Activated effector memory CD4-positive, alpha-beta T cell treated with Interleukin-2 at 50 U/mL for 16 hours (primary cell): ENCODE measurements around the gene CLINT1.

Experiments used
- DNase-seq: peaks from one replicate; pipeline ENCODE4 v3.0.0-alpha.2; 2020

Gene CLINT1

DNA sequence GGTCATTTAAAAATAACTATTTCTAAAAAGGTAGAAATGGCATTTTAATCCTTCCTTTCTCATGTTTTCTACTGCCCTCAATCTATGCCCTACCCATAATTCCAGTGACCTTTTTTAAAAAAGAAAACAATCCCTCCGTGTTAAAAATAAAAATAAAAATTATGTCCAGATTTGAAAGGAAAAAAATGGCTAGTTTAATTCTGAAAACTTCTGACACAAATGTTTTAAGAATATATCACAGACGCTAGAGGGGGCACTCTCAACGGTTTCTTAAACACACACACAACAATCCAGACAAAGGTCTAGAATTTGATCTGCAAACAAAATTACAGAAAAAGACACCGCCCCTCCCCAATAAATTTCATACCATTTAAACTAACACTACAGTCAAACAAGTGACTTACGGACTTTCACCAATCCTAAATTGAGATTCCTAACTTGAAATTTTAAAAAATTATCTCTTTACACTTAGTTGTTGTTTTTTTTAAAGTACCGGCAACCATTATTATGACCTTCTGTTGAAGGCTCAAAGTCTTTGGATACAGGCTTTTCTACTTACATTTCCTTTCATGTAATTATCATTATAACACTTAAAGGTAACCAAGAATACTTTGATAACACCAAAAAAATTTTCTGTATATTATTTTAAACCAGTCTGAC is 38.2 kb downstream of the CLINT1 start:
- no peak for DNase-seq

DNA sequence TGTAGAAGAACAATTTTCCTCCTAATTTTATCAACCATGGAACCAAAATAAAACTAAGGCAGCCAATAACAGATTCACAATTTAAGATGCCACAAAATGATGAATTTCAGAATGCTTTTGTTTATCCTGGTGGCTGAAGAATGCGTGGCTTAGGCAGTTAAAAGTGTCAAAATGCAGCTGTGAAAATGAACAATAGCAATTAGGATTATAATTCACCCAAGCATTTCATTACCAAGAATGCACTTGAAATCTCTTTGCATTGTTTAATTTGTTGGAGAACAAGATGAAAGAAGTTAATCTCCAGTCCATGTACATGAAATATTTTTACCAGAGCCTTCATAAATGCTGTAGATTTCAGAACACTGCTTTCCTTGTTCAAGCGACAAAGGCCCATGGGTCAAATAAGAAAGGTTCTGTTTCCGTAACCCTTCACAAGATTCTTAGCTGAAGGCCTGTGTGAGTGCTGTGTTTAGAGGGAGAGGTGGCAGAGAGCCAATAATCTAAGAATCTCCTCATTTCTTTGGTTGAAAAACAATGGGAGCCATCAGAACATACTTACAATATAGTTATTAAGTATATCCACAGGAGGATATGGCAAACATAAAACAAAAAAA is 39.3 kb downstream of the CLINT1 start:
- DNase-seq = no peak

DNA sequence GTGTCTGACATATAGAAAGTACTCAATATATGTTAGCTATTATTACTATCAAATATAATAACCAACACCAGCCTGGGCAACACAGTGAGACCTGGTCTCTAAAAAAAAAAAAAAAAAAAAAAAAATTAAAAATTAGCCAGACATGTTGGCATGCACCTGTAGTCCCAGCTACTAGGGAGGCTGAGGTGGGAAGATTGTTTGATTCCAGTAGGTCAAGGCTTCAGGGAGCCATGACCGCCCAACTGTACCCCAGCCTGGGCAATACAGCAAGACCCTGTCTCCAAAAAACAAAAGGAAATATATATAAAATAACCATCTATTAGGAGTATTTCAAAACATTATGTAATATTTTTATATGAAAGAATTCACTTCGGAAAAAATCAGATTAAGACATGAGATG is 40.6 kb downstream of the CLINT1 start:
- DNase-seq = no peak

DNA sequence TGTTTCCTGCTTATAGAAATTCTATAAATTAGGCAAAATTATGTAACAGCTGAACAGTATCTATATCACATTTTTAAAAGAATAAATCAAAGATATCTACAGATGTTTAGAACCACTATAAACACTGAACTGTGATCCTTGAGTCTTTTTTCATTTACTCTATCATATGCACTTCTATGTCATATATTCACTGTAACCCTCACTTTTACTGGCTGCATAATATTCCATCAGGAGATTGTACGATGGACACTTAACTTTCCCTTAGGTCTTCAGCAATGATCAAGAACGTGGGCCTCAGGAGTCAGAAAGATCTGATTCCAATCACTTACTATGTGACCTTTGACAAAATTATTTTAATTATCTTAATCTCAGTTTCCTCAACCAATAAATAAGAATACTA is 41.0 kb downstream of the CLINT1 start:
- DNase-seq = no peak

DNA sequence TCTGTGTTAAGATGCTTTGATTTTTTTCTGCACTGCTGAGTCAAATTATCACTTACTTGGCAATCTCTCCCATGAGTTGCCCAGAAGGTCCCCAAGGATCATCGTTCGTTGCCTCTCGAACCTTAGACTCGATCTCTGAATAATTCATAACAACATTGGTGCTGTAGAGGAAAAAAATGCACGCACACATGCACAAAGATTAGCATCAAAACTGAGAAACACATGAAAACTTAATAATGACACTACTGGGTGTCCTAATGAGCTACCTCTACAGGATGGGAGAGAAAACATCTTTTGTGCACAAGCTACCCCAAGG is 41.6 kb downstream of the CLINT1 start:
- no peak for DNase-seq

DNA sequence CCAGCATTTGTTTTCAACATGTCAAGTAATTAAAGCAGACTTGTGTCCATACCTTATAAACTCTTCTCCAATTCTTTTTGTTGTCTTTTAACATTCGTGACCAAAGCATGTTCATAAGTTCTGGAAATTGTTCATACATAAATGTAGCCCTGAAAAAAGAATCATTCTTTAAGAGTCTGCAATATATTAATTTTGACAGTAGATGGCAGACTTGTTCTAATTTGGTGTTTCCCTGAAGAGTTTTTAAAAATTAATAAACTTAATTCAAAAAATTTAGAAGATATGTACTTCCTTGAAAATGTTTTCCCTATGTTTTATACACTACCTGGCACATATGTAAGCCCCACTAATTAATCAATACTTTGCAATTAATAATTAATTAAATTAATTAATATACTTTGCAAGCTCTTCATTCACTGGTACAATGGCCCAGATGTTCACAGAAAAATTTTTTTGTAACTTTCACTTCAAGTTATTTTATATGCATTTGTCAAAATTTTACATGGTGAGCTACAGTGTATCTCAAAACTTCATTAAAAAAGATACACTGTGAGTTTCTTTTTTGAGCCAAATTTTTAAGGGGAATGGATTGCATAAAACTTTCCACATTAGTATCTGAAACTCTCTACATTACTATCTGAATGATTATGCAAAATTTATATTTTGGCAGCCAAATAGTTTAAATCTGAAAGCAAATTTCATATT is 42.1 kb downstream of the CLINT1 start:
- DNase-seq = no peak

DNA sequence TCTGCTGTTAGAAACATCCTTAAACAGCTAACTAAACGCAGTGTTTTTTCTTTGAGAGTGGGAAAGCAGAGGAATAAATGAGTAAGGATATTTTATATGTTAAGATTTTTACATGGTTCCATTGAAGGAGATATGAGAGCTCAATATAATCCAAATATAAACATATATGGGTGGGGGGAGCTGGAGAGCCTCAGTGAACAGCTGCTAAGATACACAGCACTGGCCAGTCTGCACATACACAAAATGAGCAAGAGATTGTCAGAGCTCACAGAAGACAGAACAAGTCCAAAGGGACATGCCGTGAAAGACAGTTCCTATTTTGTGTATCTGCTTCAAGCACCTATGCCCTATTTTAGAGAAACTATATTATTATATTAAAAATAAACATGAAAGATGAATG is 46.9 kb downstream of the CLINT1 start:
- no peak for DNase-seq

DNA sequence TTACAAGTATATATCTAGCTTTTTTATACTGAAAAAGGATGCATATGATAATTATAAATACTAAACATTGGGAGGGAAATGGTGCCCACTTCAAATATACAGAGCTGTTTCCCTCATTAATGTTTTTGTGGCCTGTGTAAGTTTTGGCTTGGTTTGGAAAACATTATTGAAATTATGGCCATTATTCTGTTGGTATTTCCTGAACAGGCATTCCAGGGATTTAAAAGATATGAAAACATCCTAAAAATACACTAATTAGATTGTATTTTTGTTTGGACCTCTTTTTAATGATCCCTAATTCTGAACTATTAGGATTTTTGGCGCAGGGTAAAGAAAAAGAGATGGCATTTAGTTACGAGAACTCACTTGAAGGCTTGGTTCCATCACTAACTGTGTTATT is 50.9 kb downstream of the CLINT1 start:
- no peak for DNase-seq

DNA sequence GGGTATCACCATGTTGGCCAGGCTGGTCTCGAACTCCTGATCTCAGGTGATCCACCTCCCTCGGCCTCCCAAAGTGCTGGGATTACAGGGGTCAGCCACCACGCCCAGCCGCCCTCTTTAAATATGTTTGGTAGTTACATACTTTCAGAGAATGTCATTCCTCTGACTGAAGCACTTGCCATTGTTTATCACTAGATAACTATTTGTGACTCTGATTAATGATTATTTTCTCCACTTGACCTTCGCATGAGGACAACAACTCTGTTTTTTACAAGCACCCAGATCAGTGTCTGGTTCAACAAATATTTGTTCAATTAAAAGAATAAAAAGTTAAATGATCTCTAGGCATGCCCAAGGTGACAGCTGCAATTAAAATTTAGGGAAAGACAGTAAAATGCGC is 56.2 kb downstream of the CLINT1 start:
- DNase-seq = no peak

DNA sequence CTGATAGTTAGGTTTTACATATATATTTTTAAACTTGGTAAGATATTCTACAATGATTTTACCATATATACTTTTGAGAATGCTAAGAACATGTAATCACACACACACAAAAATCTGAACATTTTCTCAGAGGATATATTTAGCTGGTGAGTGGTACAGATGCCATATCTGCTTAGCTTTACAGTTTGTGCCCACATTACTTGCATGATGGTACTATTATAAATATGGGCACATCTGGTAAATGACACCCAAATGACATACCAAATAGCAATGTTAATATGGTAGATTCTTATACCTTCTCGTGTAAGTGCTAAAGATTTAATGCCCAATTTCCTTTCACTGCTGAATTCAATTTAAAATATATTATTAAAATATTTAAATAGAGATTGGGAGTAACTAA is 58.8 kb downstream of the CLINT1 start:
- no peak for DNase-seq

DNA sequence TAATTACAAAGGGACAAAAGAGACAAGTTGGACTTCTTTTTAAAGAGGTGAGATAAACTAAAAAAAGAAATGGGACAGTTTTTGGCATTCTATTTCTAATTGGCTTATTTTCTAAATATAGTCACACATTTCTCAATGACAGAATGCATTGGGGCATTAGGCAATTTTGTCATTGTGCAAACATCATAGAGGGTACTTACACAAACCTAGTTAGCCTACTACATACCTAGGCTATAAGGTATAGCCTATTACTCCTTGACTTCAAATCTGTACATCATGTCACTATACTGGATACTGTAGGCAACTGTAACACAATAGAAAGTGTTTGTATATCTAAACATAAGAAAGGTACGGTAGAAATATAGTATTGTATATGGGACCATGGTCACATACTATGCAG is 59.4 kb downstream of the CLINT1 start:
- DNase-seq = no peak

DNA sequence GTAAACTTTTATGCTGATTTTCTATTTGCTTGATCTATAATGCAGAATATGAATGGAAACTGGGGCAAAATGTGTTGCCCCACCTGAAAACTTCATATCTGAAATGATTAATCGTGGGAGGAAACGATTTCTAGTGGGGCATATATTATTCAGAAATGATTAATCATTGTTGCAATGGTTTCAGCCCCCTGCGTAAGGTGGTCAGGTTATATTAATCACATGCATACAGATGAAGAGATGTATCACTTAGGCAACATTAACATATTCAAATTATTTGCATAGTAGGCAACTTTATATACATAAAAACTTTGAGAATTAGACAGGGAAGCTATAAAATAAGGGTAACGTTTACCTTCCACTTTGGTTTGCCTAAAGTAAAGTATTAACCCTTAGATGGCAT is 65.6 kb downstream of the CLINT1 start:
- no peak for DNase-seq

DNA sequence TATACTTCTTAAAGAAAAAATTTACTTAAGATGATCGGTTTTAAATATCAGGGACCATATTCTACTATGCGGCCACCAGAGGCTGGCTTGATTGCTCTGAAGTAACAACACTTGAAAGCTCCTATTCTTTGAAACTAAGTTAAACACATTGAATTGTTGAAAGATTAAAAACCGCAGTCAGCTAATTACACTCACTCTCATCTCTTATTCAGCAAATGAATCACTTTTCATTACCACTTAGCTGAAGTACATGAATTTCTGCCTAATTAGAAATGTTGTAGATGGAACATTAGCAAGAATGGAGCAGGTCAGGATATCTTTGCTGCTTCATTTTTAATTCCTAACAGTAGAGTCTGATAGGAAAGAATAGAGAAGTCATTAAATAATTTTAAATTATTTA is 73.1 kb downstream of the CLINT1 start:
- no peak for DNase-seq

DNA sequence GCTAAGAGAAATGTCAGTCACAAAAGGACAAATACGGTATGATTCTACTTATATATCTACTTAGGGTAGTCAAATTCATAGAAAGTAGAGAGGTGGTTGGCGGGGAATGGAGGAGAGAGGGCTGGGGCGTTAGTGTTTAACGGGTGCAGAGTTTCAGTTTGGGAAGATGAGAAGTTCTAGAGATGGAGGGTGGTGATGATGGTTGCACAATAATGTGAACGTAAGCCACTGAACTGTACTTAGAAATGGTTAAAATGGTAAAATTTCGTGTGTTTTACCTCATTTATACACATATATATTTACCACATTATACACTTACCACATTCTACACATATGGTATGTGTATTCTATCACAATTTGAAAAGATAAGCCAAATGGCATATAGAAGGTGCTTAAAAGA is 79.7 kb downstream of the CLINT1 start:
- no peak for DNase-seq

DNA sequence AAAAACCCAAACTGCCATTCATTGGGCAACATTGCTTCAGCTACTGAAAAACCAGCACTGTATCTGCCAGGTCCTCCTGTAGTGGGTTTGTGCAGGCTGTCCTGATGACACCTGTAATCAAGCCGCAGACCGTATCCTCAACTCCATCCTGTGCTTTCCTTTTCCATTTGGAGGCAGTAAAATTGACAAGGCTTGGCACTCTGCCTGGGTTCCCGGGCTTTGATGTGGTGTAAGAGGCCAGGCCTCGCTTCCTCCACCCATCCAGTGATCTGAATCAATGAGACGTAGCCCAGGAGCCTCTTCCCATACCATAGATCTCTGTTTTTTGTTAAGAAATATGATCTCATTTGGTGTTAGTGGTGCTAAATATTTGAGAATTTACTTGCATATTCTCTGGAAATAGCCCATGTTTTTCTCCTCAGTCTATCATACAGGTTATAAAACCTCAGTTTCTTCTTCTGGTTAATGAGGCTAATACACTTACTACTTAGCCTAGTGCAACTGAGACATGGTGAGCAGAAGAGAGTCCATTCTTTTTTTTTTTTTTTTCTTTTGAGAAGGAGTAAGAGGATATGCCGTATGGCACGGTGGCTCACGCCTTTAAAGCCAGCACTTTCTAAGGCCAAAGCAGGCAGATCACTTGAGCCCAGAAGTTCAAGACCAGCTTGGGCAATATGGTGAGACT is 80.7 kb downstream of the CLINT1 start:
- DNase-seq = no peak

DNA sequence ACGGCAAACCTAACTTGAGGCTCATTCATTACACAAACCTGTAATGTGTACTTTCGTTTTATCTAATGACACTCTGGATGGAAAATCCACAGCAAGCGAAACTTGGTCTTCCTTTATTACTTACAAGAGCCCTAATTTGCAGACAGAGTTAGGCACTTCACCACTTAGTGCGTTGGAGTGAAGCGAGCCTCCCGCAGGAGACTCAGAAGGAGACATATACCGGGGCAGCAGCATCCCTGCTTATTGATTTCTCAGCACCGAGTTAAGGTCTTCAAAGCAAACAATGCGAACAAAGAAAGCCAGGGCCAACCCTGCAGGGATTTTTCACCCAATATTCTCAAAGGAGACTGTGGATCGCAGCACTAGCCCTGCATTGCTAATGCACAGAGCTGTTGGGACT is 86.8 kb downstream of the CLINT1 start:
- no peak for DNase-seq

DNA sequence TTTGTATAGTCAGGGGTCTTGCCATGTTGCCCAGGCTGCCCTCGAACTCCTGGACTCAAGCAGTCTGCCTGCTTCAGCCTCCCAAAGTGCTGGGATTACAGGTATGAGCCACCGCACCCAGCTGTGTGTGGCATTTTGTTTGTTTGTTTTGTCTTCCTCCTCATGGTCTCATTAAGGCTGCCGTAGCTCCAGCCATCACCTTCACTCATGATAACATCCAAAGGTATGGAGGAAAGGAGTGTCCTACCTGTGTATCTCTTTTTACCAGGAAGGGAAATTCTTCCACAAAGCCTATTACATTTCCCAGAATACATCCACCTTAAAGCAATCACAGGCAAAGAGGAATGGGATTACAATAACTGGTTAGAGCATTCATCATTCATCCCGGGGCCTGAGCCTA is 88.3 kb downstream of the CLINT1 start:
- DNase-seq = no peak

DNA sequence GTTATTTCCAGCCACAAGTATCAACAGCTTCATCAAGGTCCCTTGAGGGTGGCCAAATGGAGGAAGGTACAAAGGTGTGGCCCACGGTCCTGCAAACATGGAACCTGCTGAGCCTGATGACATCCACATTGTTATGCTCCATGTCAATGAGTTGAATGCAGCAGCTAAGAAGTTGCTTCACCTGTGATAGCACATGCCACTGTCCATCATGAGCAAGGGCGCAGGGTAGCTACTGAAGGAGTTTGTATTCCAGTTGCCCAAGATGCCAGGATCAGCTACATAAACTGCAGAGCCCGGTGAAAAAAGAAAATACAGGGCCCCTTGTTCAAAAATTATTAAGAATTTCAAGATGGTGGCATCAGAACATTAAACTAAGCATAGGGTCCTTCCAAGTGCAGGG is 91.3 kb downstream of the CLINT1 start:
- no peak for DNase-seq

DNA sequence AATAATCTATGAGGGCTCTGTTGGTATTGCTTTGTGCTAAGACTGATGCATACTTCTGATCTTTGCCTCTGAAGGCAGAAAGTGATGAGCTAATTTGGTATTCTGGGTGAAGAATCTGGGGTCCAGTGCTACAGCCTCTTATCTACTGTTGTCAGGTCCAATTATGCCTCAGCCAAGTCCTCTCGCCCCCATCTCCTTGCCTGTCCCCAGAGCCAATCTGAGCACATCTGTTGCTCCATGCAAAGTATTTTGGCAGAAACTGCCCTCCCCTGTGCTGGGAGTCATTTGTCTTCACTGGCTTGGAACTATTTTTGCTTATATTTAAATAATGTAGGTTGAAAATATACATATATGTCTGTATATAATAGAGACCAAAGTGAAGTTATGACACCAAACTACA is 92.0 kb downstream of the CLINT1 start:
- no peak for DNase-seq

DNA sequence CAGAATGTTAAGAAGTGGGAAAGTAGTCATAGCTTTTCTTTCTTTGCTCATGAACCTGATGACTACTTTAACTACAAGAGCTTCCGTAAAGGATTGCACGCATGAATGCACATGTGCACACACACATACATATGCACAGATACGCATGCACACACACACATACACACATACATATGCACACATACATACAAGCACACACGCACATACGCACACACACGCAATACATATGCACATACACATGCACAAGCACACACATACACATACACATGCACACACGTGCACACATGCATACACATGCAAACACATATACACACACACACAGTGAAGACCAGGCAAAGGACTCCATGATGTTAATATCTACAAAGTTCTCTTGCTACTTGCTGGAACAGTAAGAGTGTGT is 92.5 kb downstream of the CLINT1 start:
- no peak for DNase-seq

DNA sequence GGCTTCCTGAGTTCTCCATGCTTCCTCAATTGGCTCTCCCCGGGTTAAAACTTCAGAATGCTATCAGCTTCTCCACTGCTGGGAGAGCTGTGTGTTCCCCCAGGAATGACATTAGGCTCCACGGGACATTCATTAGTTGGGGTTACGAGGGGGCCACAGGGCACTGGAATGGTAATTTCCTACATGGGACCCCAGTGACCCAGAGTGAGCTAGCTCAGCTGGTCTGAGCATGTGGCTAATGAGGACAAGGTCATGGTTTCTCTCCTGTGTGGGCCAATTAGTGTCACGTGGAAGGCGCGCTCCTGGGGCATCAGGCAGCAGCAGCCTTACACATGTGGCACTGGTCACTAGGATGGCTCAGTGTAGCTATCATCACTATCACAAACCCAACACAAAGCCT is 94.4 kb downstream of the CLINT1 start:
- no peak for DNase-seq

DNA sequence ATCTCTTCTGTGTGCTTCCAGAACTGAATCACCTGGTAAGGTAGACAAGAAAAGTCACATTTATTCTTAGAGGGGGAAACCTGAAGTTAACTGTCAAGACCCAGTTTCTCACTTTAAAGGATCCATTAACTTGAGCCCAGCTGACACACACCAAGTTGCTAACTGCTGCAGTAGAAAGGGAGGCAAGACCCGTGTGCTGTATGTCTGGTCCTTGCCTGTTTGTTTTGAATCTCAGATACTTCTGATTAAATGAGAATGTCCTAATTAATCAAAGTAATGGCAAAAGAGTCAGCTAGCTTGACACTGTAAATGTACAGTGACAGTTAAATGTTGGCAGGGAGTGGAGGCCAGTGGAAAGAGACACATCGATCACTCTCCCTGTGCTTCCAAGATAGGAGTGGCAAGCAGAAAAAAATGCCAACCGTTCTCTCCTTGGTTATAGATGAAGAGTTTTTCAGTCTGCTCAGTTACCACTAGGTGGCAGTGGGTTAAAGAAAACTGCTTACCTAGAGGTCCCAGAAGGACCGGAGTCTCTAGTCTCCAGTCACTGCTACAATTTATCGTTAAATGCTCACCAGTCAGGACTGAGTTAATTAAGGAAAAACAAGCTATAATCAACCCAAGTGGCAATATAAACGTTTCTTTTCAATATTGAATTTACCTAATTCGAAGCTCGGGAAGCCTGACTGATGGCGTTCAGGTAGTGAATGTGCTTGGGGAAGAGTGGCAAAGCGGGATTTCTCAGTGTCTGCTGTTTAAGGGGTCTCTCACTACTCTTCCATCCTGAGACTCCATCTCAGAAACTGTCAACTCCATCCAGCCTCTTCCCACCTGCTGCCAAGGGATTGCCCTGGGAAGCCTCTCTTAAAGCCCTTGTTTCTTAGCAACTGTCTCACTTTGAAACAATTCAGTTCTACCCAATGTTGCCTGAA is 97.0 kb downstream of the CLINT1 start:
- no peak for DNase-seq

DNA sequence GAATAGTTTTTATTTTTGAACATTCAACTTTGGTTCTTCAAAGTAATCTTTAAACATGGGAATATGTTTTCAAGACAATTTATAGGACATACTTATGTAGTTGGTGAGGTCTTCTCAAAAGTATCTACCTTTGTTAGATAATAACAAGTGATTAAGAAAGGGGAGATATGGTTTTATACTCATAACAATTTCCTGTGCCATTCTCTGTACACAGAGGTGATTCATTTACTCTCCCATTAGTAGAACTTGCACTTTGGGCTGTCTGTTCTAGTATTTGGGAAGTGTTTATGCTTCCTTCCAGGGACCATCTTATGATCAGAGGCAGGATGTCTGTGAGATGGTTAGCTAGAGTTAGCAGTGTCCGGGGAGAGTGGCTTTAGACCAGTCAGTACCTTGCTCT is 100.2 kb downstream of the CLINT1 start:
- no peak for DNase-seq
